Tibial nerve (tissue), 4 donors: ENCODE results near the gene DUSP6.

Experiments used
- EP300 ChIP-seq, 2 donors: sonication (generic); formaldehyde crosslinking; IDR thresholded peaks; one replicate each; pipeline ENCODE4 v1.6.1; 2017; ENCODE audit warnings: antibody characterized with exemption in 2 of 2, mild to moderate bottlenecking in 1 of 2
- TF ChIP-seq, protein P1 (sequence below), 5 experiments: fragments of 200-600 bp in 3 of 5; fragments of 450-650 bp in 2 of 5; sonication (generic) in 3 of 5; IDR thresholded peaks; one replicate each; pipeline ENCODE4 v1.5.1; 2016 to 2019; ENCODE audit warnings: antibody characterized with exemption in 5 of 5, mild to moderate bottlenecking in 3 of 5, moderate library complexity in 2 of 5

DNA sequence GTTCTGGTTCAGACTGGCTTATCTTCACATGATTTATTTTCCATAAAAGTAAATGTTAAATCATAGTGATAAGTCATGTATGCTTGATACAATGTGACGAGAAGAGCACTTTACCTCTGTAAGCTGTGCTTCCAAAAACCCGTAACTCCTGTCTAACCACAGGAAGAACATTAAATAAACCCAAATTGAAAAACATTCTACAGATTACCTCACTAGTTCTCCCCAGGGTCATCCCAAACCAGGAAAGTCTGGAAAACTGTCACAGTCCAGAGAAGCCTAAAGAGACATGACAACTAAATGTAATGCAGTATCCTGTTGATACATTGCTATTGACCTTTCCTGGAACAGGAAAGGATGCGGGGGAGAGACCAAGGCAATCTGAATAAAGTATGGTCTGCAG, 32.5 kb upstream of the DUSP6 start:
- TF ChIP-seq, protein P1, sequence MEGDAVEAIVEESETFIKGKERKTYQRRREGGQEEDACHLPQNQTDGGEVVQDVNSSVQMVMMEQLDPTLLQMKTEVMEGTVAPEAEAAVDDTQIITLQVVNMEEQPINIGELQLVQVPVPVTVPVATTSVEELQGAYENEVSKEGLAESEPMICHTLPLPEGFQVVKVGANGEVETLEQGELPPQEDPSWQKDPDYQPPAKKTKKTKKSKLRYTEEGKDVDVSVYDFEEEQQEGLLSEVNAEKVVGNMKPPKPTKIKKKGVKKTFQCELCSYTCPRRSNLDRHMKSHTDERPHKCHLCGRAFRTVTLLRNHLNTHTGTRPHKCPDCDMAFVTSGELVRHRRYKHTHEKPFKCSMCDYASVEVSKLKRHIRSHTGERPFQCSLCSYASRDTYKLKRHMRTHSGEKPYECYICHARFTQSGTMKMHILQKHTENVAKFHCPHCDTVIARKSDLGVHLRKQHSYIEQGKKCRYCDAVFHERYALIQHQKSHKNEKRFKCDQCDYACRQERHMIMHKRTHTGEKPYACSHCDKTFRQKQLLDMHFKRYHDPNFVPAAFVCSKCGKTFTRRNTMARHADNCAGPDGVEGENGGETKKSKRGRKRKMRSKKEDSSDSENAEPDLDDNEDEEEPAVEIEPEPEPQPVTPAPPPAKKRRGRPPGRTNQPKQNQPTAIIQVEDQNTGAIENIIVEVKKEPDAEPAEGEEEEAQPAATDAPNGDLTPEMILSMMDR (IDR thresholded peaks at IDR 0.05) = no peak
- no peak for TF ChIP-seq EP300 (IDR thresholded peaks at IDR 0.05)
